Neural cell (in vitro differentiated cells): ENCODE data around the gene THRA. TPM values are rescaled to one million over a fixed set of nuclear protein-coding genes. Genes with fewer than 3 reads are reported as not detected.

ENCODE experiments used
- H2AFZ ChIP-seq: fragments of 200-600, 300-800 bp; sonication (generic), shearing (Covaris generic); 2 replicates; pipeline ENCODE4 v1.6.0; 2014; ENCODE audit warnings: low read depth, mild to moderate bottlenecking, antibody characterized with exemption, low read length, moderate library complexity
- H3F3A ChIP-seq: fragments of 200-600 bp; shearing (Covaris generic); 2 replicates; pipeline ENCODE4 v1.6.1; 2016; ENCODE audit warnings: mild to moderate bottlenecking, moderate library complexity, mixed read lengths, antibody characterized with exemption, low read length; ENCODE audit not compliant: insufficient read depth, poor library complexity, severe bottlenecking
- H3K27ac ChIP-seq: fragments of 200-600, 300-800 bp; sonication (generic), shearing (Covaris generic); 2 replicates; pipeline ENCODE4 v1.5.1; 2014; ENCODE audit warnings: mild to moderate bottlenecking, low read length, moderate library complexity
- H3K27me3 ChIP-seq: fragments of 300-800, 200-600 bp; sonication (generic), shearing (Covaris generic); 2 replicates; pipeline ENCODE4 v1.6.0; 2014; ENCODE audit warnings: mild to moderate bottlenecking, low read depth, low read length, moderate library complexity; ENCODE audit not compliant: insufficient read depth
- H3K36me3 ChIP-seq: fragments of 300-800, 200-600 bp; sonication (generic), shearing (Covaris generic); 2 replicates; pipeline ENCODE4 v1.5.1; 2014; ENCODE audit warnings: mild to moderate bottlenecking, antibody characterized with exemption, low read length, moderate library complexity; ENCODE audit not compliant: insufficient read depth
- H3K4me2 ChIP-seq: fragments of 300-800, 200-600 bp; sonication (generic), shearing (Covaris generic); 2 replicates; pipeline ENCODE4 v1.6.0; 2014; ENCODE audit warnings: mild to moderate bottlenecking, low read length
- H3K4me3 ChIP-seq: fragments of 300-800, 200-600 bp; sonication (generic), shearing (Covaris generic); 2 replicates; pipeline ENCODE4 v1.5.1; 2014; ENCODE audit warnings: mild to moderate bottlenecking, low read length, moderate library complexity
- H3K79me2 ChIP-seq: fragments of 200-600 bp; shearing (Covaris generic); replicated peaks from 2 replicates; pipeline ENCODE4 v1.6.0; 2014; ENCODE audit warnings: mild to moderate bottlenecking, low read length, moderate library complexity; ENCODE audit not compliant: insufficient read depth
- H3K9ac ChIP-seq: fragments of 300-800, 200-600 bp; sonication (generic), shearing (Covaris generic); 2 replicates; pipeline ENCODE4 v1.6.1; 2016; ENCODE audit warnings: mild to moderate bottlenecking, low read length, mixed read lengths
- H3K9me2 ChIP-seq: fragments of 200-600 bp; shearing (Covaris generic); 2 replicates; pipeline ENCODE4 v1.6.1; 2016; ENCODE audit warnings: mild to moderate bottlenecking, low read length, mixed read lengths; ENCODE audit not compliant: insufficient read depth
- H3K9me3 ChIP-seq: fragments of 200-600, 300-800 bp; sonication (generic), shearing (Covaris generic); 2 replicates; pipeline ENCODE4 v1.6.1; 2016; ENCODE audit warnings: mild to moderate bottlenecking, mixed run types, low read length, moderate library complexity, mixed read lengths
- H4K20me1 ChIP-seq: fragments of 200-600 bp; shearing (Covaris generic); 2 replicates; pipeline ENCODE4 v1.6.1; 2016; ENCODE audit warnings: mild to moderate bottlenecking, mixed run types; ENCODE audit not compliant: insufficient read depth
- CTCF ChIP-seq: fragments of 450-650 bp; IDR thresholded peaks from 2 replicates; pipeline ENCODE4 v1.5.1; 2014; ENCODE audit warnings: antibody characterized with exemption, mild to moderate bottlenecking, moderate library complexity; ENCODE audit not compliant: poor library complexity, severe bottlenecking
- EP300 ChIP-seq: fragments of 450-650 bp; conservative IDR thresholded peaks from 2 replicates; pipeline ENCODE4 v1.6.1; 2014; ENCODE audit warnings: antibody characterized with exemption, mild to moderate bottlenecking, moderate library complexity; ENCODE audit not compliant: poor library complexity, severe bottlenecking
- EZH2 ChIP-seq: fragments of 200-600, 300-800 bp; shearing (Covaris generic), sonication (generic); IDR thresholded peaks from 2 replicates; pipeline ENCODE4 v1.6.1; 2014; ENCODE audit warnings: antibody characterized with exemption, low read length, borderline replicate concordance, mild to moderate bottlenecking; ENCODE audit not compliant: insufficient read depth, poor library complexity, severe bottlenecking
- MXI1 ChIP-seq: fragments of 450-650 bp; conservative IDR thresholded peaks from 2 replicates; pipeline ENCODE4 v1.6.1; 2014; ENCODE audit warnings: antibody characterized with exemption, mild to moderate bottlenecking; ENCODE audit not compliant: poor library complexity, severe bottlenecking
- POLR2AphosphoS5 ChIP-seq: IDR thresholded peaks from 2 replicates; pipeline ENCODE4 v1.6.1; 2012
- RAD21 ChIP-seq: fragments of 450-650 bp; conservative IDR thresholded peaks from 2 replicates; pipeline ENCODE4 v1.6.1; 2014; ENCODE audit warnings: antibody characterized with exemption, mild to moderate bottlenecking, moderate library complexity
- SMC3 ChIP-seq: fragments of 450-650 bp; conservative IDR thresholded peaks from 2 replicates; pipeline ENCODE4 v1.6.1; 2014; ENCODE audit warnings: antibody characterized with exemption, mild to moderate bottlenecking, moderate library complexity; ENCODE audit not compliant: poor library complexity
- TAF1 ChIP-seq: IDR thresholded peaks from 2 replicates; pipeline ENCODE4 v1.6.1; 2012; ENCODE audit warnings: low read depth
- polyA plus RNA-seq: library from polyadenylated mRNA; depleted of rRNA; stranded (reverse); fragments of >200 nt; gene quantifications from 2 replicates; pipeline ENCODE4 v1.2.3, GENCODE V29; 2014
- TF ChIP-seq, protein P1 (sequence below): IDR thresholded peaks from 2 replicates; pipeline ENCODE4 v1.6.1; 2012; ENCODE audit warnings: borderline replicate concordance

The THRA gene
- polyA plus RNA-seq, 1 donor from 2014 or later = 97.2 TPM

DNA sequence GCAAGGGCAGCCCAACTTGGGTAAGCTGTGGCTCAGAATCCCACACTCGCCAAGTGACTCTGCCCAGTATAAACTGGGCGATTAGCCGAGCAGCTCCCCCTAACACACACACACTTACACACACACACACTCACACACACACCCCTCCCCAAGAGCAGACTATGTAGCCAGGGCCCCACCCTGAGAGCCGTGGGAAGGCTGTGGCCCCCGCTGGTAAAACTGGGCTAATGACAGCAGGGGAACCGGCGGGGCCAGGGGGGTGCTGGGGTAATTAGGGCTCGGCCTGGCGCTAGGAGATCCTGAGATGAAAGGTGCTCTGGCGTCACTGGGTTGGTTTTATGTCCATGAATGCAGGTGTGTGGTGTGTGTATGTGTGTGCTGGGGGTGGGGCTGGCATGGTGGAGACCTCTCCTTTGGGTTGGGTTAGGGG lies 1.1 kb upstream of the THRA start:
- Histone ChIP-seq H3K9me3 (no peaks in the 10 kb centered on the region), H3K4me2 (no peak overlapping the region), H3K9ac (no peak overlapping the region), H2AFZ (no peak overlapping the region), H3K9me2 (no peaks in the 10 kb centered on the region), H3K27me3 (no peaks in the 10 kb centered on the region), H3K27ac (no peak overlapping the region), H4K20me1 (no peaks in the 10 kb centered on the region), H3F3A (no peaks in the 10 kb centered on the region), H3K36me3 (no peaks in the 10 kb centered on the region), H3K4me3 (no peak overlapping the region), H3K79me2 (peaks cover 12% of the 10 kb centered on the region)
- no peak for TF ChIP-seq RAD21
- no peak for TF ChIP-seq SMC3

- peak overlapping the region; percentile 54 for H3K4me2 ChIP-seq
- no peaks in the 10 kb centered on the region for H3F3A ChIP-seq
- H3K36me3 ChIP-seq = no peaks in the 10 kb centered on the region
- no peaks in the 10 kb centered on the region for H3K27me3 ChIP-seq
- peaks cover 22% of the 10 kb centered on the region for H3K79me2 ChIP-seq
- H3K9me2 ChIP-seq = no peaks in the 10 kb centered on the region
- H2AFZ ChIP-seq = peak overlapping the region; percentile 14
- no peaks in the 10 kb centered on the region for H3K9me3 ChIP-seq
- H3K9ac ChIP-seq = peak overlapping the region; percentile 93
- peak overlapping the region; percentile 87 for H3K27ac ChIP-seq
- no peak for TF ChIP-seq POLR2AphosphoS5
- peak; percentile 18 for TF ChIP-seq MXI1
- peak; percentile 6 for TF ChIP-seq SMC3
- H3K4me3 ChIP-seq = peak overlapping the region; percentile 92
- no peaks in the 10 kb centered on the region for H4K20me1 ChIP-seq
Measured at GRCh38 chr17:40063187-40063771, 514 bp downstream of the THRA start.

DNA sequence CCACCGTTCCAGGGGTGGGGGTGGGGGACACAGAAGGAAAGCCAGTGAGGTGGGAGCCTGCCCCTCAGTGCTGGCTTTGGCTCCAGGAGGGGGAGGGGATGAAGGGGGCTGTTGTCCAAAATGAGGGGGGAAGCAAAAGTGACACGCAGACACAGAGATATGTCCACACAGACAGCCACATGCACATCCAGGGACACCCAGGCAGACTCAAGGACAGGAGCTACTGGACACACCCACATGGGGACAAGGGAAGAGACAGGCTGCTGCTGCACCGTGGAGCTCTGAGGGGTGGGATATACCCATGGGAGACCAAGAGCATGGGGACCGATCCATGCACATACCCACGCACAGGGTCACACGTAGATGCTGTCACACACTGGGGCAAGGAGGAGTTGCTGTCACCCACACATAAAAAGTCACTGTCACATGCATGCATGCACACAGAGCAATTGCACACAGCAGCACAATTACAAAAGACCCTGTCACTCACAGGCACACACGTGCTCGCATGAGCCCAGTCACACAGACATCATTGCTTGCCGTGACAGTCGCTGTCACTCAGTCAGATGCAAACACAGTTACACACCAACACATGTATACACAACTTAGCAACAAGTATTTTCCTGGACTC lies 1.3 kb downstream of the THRA start:
- Histone ChIP-seq H3K27me3 (no peaks in the 10 kb centered on the region), H4K20me1 (no peaks in the 10 kb centered on the region), H3K9ac (peak overlapping the region; percentile 93), H2AFZ (no peak overlapping the region), H3K79me2 (peaks cover 22% of the 10 kb centered on the region), H3K9me3 (no peaks in the 10 kb centered on the region), H3K4me2 (peak overlapping the region; percentile 54), H3K36me3 (no peaks in the 10 kb centered on the region), H3K9me2 (no peaks in the 10 kb centered on the region), H3K4me3 (peak overlapping the region; percentile 92), H3K27ac (peak overlapping the region; percentile 87), H3F3A (no peaks in the 10 kb centered on the region)
- TF ChIP-seq, protein P1, sequence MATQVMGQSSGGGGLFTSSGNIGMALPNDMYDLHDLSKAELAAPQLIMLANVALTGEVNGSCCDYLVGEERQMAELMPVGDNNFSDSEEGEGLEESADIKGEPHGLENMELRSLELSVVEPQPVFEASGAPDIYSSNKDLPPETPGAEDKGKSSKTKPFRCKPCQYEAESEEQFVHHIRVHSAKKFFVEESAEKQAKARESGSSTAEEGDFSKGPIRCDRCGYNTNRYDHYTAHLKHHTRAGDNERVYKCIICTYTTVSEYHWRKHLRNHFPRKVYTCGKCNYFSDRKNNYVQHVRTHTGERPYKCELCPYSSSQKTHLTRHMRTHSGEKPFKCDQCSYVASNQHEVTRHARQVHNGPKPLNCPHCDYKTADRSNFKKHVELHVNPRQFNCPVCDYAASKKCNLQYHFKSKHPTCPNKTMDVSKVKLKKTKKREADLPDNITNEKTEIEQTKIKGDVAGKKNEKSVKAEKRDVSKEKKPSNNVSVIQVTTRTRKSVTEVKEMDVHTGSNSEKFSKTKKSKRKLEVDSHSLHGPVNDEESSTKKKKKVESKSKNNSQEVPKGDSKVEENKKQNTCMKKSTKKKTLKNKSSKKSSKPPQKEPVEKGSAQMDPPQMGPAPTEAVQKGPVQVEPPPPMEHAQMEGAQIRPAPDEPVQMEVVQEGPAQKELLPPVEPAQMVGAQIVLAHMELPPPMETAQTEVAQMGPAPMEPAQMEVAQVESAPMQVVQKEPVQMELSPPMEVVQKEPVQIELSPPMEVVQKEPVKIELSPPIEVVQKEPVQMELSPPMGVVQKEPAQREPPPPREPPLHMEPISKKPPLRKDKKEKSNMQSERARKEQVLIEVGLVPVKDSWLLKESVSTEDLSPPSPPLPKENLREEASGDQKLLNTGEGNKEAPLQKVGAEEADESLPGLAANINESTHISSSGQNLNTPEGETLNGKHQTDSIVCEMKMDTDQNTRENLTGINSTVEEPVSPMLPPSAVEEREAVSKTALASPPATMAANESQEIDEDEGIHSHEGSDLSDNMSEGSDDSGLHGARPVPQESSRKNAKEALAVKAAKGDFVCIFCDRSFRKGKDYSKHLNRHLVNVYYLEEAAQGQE = peak; percentile 57
- TF ChIP-seq TAF1 (no peak), CTCF (no peak), MXI1 (peak; percentile 95), POLR2AphosphoS5 (peak; percentile 85), RAD21 (no peak), EP300 (peak; percentile 99), EZH2 (no peak), SMC3 (peak; percentile 38)
